ENCODE results near the gene ATAD3B. TPM values are rescaled to one million over a fixed set of nuclear protein-coding genes. Genes with fewer than 3 reads are reported as not detected.
"Not testable (repeated sequence)": the region's sequence is repeated elsewhere in the genome, so short reads cannot be mapped to it uniquely, and the experiment has no call there.

ATAD3B gene
- total RNA-seq, 1 donor from 2014 or later: 42.8 TPM

DNA sequence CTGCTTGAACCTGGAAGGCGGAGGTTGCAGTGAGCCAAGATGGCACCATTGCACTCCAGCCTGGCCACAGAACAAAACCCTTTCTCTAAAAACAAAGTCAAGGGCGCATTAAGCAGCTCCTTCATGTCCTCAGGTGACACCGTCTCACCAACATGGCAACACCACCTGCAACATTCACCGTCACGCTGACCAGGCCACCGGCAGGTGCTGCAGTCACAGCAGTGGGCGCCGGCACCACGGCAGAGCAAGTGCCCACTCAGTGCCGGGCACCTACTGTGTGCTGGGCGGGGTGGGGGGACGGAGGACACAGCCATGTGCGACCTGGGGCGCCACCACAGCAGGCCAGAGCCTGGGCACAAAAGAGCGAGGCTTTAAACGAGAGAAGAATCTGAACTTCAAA, 12.1 kb downstream of the ATAD3B start:
- no peak overlapping the region for H3K4me3 ChIP-seq (ENCODE audit: low read depth, low read length)
- DNase-seq (ENCODE audit: low read depth): no peak
- TF ChIP-seq, protein P1, sequence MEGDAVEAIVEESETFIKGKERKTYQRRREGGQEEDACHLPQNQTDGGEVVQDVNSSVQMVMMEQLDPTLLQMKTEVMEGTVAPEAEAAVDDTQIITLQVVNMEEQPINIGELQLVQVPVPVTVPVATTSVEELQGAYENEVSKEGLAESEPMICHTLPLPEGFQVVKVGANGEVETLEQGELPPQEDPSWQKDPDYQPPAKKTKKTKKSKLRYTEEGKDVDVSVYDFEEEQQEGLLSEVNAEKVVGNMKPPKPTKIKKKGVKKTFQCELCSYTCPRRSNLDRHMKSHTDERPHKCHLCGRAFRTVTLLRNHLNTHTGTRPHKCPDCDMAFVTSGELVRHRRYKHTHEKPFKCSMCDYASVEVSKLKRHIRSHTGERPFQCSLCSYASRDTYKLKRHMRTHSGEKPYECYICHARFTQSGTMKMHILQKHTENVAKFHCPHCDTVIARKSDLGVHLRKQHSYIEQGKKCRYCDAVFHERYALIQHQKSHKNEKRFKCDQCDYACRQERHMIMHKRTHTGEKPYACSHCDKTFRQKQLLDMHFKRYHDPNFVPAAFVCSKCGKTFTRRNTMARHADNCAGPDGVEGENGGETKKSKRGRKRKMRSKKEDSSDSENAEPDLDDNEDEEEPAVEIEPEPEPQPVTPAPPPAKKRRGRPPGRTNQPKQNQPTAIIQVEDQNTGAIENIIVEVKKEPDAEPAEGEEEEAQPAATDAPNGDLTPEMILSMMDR (conservative IDR thresholded peaks at IDR 0.05; ENCODE audit: low read depth, low read length): no peak

DNA sequence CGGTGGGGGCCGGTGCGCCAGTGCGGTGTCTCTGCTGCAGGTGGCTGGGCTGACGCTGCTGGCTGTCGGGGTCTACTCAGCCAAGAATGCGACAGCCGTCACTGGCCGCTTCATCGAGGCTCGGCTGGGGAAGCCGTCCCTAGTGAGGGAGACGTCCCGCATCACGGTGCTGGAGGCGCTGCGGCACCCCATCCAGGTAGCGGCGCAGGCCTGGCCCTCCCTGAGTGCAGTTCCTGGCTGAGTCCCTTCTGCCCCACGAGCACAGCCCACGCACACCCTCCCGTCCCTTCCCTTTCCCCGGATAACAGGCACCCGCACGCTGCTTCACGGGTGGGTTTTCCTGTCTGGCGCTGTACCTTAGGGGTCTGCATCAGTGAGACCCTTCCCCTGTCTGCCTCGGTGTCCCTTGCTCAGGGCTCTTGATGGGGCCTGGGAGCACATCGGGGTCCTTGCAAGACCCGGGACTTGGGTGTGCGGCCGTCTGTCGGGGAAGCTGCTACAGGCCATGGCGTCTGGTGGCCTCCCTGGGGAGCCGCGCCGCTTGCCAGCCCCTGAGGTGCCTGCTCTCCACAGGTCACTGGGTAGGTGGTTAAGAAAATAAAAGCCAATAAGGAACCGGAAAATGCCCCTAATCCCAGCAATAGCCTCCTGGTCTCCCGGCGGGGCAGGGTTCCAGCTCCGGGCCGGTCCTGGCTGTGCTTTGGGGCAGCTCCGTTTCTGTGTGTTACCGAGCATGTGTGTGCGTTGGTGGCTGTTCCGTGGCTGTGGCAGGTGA, 13.6 kb downstream of the ATAD3B start:
- DNase-seq (ENCODE audit: low read depth); H3K4me3 ChIP-seq (ENCODE audit: low read depth, low read length): not testable (repeated sequence)

DNA sequence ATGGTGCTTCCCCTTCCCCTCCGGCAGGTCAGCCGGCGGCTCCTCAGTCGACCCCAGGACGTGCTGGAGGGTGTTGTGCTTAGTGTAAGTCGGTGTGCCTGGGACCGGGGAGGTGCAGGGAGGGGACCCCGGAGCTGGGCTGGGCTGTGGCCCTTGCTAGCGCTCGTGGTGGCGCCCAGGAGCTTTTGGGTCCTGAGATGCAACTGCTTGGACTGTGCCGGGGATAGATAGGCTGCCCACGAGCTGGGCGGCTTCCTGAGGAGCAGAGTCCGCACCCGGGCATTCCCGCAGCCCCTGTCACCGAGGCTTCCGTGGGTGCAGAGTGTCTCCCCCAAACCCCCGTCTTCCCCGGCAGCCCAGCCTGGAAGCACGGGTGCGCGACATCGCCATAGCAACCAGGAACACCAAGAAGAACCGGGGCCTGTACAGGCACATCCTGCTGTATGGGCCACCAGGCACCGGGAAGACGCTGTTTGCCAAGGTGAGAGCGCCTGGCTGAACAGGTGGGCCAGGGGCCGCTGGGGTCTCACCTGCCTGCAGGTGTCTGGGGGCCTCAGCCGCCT, 14.3 kb downstream of the ATAD3B start:
- H3K4me3 ChIP-seq (ENCODE audit: low read depth, low read length); DNase-seq (ENCODE audit: low read depth): not testable (repeated sequence)

DNA sequence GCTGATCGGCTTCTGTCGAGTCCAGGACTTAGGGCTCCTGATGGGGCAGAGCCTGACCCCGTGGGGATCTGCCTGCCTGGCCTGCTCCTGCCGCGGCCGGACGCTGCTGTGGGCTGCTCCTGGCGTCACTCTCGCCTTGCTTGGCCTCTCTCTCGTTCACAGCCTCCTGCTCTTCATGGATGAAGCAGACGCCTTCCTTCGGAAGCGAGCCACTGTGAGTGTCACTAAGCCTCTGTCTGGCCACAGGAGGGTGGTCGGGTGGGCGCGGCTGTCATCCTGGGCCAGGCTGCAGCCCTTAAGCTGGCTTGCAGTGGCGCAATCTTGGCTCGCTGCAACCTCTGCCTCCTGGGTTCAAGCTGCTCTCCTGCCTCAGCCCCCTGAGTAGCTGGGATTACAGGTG, 16.1 kb downstream of the ATAD3B start:
- no peak for DNase-seq (ENCODE audit: low read depth)
- TF ChIP-seq, protein P1 (conservative IDR thresholded peaks at IDR 0.05; ENCODE audit: low read depth, low read length): no peak
- no peak overlapping the region for H3K4me3 ChIP-seq (ENCODE audit: low read depth, low read length)

DNA sequence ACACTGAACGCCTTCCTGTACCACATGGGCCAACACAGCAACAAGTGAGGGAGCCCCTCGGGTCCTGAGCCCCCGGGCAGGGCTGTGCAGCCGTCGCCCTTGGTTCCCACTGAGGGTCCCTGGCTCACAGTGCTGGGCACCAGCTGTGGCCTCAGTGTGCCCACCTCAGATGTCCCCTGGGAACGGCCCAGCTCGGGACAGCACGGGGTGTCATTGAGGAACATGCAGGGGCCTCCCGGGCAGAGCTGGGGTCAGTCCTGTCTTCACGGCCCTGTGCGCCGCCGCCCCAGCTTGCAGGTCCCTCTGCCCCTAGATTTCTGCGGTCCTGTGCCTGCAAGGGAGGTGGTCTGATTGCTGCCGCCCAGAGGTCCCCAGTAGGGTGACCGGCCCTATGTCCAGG, 17.7 kb downstream of the ATAD3B start:
- DNase-seq (ENCODE audit: low read depth): no peak
- no peak overlapping the region for H3K4me3 ChIP-seq (ENCODE audit: low read depth, low read length)
- TF ChIP-seq, protein P1 (conservative IDR thresholded peaks at IDR 0.05; ENCODE audit: low read depth, low read length): no peak

DNA sequence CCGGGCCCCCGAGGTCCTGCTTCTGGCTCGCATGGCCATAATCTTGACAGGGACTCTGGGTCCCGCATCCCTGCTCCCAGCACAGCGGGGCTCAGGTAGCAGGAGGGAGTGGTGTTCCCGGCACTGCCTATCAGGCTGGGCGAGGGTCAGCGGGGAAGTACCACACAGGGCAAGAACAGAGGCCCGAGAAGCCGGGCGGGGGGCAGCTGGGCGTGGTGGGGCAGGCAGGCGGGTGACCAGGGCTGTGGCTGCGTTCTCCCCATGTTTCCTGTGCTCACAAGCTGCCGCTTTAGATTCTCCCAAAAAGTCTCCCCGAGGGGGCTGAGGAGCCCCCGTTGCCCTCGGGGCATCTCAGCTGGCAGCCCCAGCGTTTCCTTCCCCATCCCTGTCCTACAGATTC, 18.3 kb downstream of the ATAD3B start:
- H3K4me3 ChIP-seq (ENCODE audit: low read depth, low read length): no peak overlapping the region
- TF ChIP-seq, protein P1 (conservative IDR thresholded peaks at IDR 0.05; ENCODE audit: low read depth, low read length): no peak
- DNase-seq (ENCODE audit: low read depth): no peak

DNA sequence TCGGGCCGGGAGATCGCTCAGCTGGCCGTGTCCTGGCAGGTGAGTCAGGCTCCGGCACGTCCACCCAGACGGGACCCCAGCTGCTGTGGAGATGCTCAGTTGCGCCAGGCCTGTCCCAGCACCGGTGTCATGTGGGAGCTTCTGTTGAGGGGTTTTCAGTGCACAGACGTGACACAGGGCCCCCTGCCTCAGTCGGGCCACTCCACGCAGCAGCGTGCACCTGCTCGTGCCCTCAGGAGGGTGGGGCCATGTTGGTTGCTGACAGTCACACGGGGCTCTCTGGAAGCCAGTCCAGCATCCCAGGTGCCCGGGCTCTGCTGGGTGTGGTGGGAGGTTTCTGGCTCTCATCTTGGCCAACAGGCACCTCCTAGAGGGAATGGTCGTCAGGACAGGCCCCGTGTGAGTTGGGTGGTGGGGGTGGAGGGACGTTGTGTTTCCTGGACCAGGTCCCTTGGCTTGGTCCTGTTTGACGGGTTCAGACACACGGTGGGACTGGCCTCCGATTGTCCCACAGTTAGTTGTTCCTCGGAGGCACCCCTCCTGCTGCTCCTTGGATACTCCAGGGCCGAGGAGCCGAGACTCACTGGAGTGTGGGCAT, 19.2 kb downstream of the ATAD3B start:
- no peak for DNase-seq (ENCODE audit: low read depth)

More for the DNA sequence above, 19.2 kb downstream of the ATAD3B start:
- TF ChIP-seq, protein P1 (conservative IDR thresholded peaks at IDR 0.05; ENCODE audit: low read depth, low read length): no peak
- no peak overlapping the region for H3K4me3 ChIP-seq (ENCODE audit: low read depth, low read length)

All from epithelial cell of proximal tubule (primary cell).